HFF-Myc (cell line): ENCODE data around the gene ACVR1.

Experiments used
- DNase-seq: peaks from one replicate; pipeline ENCODE4 v3.0.0-alpha.2; 2011; ENCODE audit warnings: low read depth; ENCODE audit errors: extremely low read depth
- H3K4me3 ChIP-seq: replicated peaks from 2 replicates; pipeline ENCODE4 v1.5.1; 2011; ENCODE audit warnings: low read depth, mild to moderate bottlenecking, control low read depth, low read length
- TF ChIP-seq, protein P1 (sequence below): IDR thresholded peaks from 2 replicates; pipeline ENCODE4 v1.5.1; 2012; ENCODE audit warnings: mild to moderate bottlenecking, low read depth, low read length, control low read depth; ENCODE audit errors: missing control alignments

ACVR1 gene

DNA sequence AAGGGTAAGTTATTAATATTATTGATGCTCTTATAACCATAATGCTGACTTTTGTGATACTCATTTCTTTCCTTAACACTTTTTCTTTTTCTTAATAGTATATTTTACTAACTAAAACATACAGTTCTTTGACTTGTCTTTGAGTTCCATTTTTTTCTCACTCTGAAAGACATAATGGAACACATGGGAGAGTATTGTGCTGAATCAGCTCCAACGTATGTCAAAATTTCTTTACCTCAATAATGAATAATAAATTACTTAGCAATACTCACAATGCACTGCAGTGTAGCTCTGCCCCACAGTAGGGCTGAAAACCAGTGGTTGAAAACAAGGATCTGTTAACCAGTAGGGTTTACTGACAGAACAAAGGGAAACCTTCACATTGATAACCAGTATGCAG is 40.7 kb downstream of the ACVR1 start:
- no peak for DNase-seq
- H3K4me3 ChIP-seq, result no peak overlapping the region
- TF ChIP-seq, protein P1, sequence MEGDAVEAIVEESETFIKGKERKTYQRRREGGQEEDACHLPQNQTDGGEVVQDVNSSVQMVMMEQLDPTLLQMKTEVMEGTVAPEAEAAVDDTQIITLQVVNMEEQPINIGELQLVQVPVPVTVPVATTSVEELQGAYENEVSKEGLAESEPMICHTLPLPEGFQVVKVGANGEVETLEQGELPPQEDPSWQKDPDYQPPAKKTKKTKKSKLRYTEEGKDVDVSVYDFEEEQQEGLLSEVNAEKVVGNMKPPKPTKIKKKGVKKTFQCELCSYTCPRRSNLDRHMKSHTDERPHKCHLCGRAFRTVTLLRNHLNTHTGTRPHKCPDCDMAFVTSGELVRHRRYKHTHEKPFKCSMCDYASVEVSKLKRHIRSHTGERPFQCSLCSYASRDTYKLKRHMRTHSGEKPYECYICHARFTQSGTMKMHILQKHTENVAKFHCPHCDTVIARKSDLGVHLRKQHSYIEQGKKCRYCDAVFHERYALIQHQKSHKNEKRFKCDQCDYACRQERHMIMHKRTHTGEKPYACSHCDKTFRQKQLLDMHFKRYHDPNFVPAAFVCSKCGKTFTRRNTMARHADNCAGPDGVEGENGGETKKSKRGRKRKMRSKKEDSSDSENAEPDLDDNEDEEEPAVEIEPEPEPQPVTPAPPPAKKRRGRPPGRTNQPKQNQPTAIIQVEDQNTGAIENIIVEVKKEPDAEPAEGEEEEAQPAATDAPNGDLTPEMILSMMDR, result no peak

DNA sequence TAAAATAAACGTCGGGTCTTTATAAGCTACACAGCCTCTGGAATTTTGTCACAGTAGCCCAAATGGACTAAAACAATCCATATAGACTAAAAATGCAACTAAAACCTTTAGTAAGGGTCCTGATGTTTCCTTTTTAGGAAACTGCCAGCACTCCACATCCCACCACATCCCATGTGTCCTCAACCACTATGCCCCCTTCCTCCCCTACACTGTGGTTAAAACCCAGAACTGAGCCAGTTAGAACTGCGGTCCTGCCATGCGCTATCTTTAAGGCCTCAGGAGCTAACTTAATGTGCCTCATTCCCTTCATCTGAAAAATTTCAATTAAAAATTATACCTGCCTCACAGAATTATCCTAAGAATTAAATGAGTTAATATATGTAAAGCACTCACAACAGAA is 41.1 kb downstream of the ACVR1 start:
- no peak overlapping the region for H3K4me3 ChIP-seq
- no peak for DNase-seq
- TF ChIP-seq, protein P1, result no peak

DNA sequence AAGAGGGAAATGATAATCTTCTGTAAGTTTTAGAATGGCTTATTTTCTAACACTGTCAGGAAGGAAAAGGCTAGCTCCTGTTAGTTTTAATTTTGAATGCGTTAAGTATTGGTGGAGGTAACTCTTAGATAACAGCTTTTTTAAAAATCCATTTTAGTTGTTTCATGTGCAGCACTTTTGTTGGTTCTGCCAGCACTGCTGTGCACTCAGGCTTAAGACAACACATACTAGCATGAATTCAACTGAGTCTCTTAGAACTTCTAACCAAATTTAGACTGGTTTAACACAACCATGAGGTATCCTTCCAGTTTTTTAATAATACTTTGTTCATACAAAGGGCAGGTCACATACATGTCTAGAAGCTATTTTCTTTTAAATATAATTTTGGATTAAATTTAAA is 42.4 kb downstream of the ACVR1 start:
- TF ChIP-seq, protein P1, result no peak
- no peak for DNase-seq

DNA sequence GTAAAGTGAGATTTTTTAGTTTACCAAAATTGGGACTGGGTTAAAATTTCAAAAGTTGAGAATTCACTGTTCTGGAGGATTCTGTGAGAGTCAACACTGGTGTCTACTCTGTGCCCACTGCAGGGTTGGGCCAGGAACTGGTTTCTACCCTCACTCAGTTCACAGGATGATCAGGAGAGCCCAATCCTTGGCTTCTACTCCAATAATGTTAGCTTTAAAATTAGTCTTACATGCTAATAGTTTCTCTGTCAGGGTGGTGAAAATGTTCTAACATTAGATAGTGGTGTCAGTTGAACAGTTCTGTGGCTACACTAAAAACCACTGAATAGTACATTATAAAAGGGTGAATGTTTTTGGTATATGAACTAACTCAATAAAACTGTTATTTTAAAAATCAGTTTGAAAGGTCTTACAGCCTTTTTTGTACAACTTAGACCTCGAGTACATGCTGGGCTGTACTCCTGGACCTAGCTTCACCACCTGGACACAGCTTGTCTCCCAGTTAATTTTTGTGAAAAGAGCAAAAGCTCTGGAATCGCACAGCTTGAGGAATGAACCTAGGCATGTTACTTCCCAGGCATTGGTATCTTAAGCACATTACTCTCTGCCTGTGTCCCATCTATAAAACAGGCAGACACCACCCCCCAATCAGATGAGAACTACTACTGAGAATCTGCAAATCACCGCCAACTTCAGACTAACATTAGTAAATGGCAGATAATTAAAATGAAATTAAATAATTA is 44.4 kb downstream of the ACVR1 start:
- no peak overlapping the region for H3K4me3 ChIP-seq
- DNase-seq, result no peak
- TF ChIP-seq, protein P1, result no peak

More for the DNA sequence above, 42.4 kb downstream of the ACVR1 start:
- H3K4me3 ChIP-seq, result no peak overlapping the region

DNA sequence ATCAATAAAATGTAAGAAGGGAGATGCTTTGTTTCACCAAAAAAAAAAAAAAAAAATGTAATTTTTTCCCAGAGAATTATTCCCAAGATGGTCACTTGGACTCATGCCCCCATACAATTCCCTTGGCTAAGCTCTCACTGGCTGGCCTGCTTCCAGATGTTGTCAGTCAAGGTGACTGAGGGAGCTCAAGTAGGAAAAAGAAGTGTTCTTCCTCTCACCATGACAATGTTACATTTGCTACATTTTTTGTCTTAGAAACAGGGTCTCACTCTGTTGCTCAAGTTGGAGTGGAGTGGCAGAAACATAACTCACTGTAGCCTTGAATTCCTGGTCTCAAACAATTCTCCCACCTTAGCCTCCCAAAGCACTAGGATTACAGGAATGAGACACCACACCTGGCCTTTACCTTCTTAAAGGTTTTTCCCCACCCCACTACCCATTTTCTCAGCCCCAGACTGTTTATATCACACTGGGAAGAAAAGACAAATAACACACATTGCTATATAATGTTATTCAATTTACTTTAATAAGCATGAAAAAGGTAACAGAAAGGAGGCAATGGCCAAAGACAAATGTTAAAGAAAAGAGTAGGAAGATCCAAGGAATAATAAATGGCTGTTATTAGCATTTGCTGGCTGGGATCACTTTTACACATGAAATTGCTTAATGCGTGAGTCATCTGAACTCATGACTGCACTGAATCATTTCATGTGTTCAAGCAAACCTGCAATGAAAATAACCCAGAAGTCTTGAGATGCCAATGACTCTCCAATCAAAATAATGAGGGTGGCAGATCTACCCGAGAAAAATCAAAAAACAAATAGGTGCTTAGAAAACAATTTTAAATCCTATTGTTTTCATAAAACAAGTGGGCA is 45.2 kb downstream of the ACVR1 start:
- DNase-seq, result peak; percentile 59
- TF ChIP-seq, protein P1, result no peak
- H3K4me3 ChIP-seq, result no peak overlapping the region

- TF ChIP-seq, protein P1, result no peak
- H3K4me3 ChIP-seq, result no peak overlapping the region
- DNase-seq, result no peak
Observed at GRCh38 chr2:157830266-157830665, 45.9 kb downstream of the ACVR1 start.
